ENCODE results near the gene SNRNP70. TPM values are rescaled to one million over a fixed set of nuclear protein-coding genes. Genes with fewer than 3 reads are reported as not detected.
A peak's percentile ranks its signal among the peaks of the same experiment; 100 is the strongest.

The SNRNP70 gene
- total RNA-seq, 1 experiment from 2014 or later, result 253 TPM

DNA sequence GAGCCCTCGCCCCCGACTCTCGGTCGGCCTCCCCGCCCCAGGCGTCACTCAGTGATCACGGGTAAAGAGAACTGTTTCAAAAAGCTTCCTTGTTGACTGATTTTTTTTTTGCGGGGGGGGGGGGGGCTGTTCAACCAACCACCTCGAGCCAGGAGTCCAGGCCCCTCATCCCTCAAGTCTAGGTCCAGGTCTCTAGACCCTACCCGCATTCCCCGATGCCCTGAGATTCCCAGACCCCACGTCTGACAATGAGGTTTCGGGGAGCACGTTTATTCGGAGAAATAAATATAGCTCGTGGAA, 65.6 kb downstream of the SNRNP70 start:
- peaks cover 15% of the 10 kb centered on the region for H3K4me1 ChIP-seq
- H3K36me3 ChIP-seq, result no peaks in the 10 kb centered on the region
- H3K9me3 ChIP-seq (replicated peaks), result no peaks in the 10 kb centered on the region
- no peak for DNase-seq
- peak overlapping the region; percentile 76 for H3K4me3 ChIP-seq
- no peaks in the 10 kb centered on the region for H3K27me3 ChIP-seq
- peak overlapping the region; percentile 74 for H3K27ac ChIP-seq

DNA sequence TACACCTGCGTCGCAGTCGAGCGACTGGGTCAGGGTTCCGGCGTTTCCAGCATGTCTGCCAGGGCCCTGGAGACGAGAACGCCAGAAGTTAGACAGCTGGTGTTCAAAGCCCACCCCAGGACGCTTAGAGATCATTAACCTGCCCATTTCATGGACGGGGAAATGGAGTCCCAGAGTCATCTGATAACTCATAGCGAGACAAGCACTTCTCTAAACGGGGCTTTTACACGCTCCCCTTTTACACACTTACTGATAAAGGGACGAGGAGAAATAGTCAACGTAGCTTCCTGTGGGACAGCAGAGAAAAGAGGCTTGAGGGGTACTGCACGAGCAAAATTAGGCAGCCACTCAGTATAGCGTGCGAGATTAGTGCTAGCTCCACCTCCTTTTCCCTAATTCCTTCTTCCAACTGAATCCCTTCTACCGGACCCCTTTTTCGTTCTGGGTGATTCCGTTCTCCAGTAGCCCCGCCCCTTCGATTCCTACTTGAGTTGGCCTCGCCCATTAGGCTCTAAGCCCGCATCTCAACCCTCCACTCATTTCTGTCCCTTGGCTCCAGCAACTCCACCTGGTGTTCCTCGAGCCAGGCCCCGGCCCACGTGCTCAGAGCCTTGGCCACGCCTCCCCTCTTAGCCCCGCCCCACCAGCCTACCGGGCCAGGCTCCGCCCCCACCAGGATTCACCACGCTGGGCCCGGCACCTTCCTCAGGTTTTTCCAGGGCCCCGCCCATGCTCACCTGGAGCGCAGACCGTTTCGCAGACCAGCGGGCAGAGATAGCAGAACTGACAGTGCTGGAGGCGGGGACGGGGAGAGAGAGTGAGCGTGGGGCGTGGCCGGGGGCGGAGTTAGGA, 66.2 kb downstream of the SNRNP70 start:
- peaks cover 18% of the 10 kb centered on the region for H3K4me1 ChIP-seq
- H3K9me3 ChIP-seq (replicated peaks), result no peaks in the 10 kb centered on the region
- DNase-seq, result peak; percentile 40 to 48
- H3K27me3 ChIP-seq, result no peaks in the 10 kb centered on the region
- peak overlapping the region; percentile 76; the same call in 1 of the 2 replicates for H3K4me3 ChIP-seq
- no peaks in the 10 kb centered on the region for H3K36me3 ChIP-seq
- H3K27ac ChIP-seq, result no peak overlapping the region

DNA sequence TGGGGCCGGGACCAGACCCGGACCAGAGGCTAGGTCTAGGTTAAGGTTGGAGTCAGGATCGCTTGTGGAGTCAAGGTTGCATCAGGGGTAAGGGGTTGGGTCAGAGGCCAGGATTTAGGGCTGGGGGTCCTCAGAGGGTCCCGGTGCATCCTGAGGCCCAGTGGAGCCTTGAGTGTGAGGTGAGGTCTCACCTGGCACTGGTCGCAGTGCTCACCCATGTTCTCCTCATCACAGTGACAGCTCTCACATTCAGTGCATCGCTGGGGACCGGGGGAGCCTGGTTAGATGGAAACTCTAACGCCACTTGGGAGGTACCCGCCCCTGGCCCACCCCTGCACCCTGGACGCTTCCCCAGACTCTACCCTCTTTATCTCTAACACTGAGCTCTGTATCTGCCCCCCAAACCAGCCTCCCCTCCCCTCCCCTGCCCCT, 66.9 kb downstream of the SNRNP70 start:
- H3K27me3 ChIP-seq, result no peaks in the 10 kb centered on the region
- H3K9me3 ChIP-seq (replicated peaks), result no peaks in the 10 kb centered on the region
- no peak overlapping the region for H3K27ac ChIP-seq
- H3K36me3 ChIP-seq, result no peaks in the 10 kb centered on the region
- no peak overlapping the region for H3K4me3 ChIP-seq
- H3K4me1 ChIP-seq, result peaks cover 18% of the 10 kb centered on the region
- no peak for DNase-seq

DNA sequence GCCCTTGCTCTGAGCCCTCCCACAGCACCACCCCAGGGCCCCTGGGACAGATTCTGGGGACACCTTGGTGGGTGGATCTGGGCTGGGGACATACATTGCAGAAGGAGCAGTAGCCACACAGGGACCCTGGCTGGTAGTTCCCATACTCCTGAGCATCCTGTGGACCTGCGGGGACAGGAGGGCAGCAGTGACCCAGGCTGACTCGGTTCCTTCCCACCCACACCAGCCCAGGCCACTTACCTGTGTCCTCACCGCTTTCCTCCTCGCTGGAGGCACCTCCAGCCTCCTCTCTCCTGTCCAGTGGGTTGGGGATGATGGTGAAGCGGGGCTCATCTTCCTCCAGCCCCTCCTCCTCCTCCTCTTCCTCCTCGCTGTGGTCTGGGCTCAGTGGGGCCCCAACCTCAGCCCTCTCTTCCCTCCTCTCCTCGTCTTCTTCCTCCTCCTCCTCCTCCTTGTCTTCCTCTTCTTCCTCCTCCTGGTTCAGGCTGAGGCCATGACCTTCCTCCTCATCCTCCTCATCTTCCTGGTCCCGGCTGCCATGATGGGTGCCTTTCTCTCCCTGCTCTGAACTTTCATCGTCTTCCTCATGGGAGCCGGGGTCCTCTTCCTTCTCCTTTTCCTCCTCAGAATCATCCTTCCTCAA, 68.0 kb downstream of the SNRNP70 start:
- Histone ChIP-seq H3K4me1 (peaks cover 22% of the 10 kb centered on the region), H3K9me3 (replicated peaks) (no peaks in the 10 kb centered on the region), H3K36me3 (no peaks in the 10 kb centered on the region), H3K4me3 (no peak overlapping the region), H3K27me3 (no peaks in the 10 kb centered on the region), H3K27ac (no peak overlapping the region)
- DNase-seq, result no peak

DNA sequence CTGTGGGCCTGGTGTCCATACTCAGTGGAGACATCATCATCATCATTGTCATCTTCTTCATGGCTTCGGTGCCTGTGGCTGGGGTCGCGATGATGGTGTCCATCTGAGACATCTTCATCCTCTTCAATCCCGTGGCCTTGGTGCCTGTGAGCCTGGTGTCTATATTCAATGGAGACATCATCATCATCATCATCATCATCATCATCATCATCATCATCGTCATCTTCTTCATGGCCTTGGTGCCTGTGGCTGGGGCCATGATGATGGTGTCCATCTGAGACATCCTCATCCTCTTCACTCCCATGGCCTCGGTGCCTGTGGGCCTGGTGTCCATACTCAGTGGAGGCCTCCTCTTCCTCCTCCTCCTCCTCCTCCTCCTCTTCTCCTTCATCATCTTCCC, 69.0 kb downstream of the SNRNP70 start:
- Histone ChIP-seq H3K27ac (no peak overlapping the region), H3K36me3 (no peaks in the 10 kb centered on the region), H3K4me1 (peaks cover 17% of the 10 kb centered on the region), H3K9me3 (replicated peaks) (no peaks in the 10 kb centered on the region), H3K27me3 (no peaks in the 10 kb centered on the region), H3K4me3 (no peak overlapping the region)
- no peak for DNase-seq

DNA sequence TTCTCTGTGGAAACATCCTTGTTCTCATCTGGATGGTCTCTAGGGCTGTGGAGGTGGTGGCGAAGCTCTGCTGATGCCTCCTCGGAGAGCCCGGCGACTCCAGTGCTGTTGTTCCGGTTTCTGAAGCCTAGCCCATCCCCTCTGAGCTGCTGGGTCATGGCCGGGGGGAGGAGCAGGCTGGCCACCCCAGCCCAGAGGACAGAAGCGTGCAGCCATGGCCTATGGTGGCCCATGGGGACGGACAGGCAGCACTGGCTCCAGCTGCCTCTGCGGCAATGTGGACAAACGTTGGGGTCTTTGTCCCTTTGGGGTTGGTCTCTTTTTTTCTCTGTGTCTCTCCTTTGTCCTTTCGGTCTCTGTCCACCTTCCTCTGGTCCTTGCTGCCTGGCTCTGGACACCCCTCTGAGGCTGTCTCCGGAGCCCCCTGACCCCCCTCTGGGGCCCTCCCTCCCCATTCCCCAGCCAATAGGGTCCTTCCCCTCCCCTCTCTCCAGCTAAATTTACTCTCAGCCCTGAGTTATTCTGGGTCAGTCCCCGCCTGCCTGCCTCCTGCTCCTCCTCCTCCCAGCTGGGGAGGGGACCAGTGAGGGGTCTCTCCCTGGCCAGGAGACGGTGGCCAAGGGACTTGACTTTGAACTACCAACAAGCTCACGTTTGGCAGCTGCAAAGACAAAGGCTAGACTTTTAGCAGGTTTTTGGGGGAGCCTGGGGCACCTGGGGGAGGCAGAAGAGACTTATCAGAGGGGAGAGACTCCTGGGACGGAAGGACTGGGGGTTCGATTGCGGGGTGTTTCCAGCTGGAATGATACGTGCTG, 70.0 kb downstream of the SNRNP70 start, which contains the start of gene HRC:
TSS of gene HRC (minus strand) at position 392 of the 815 bp plus-strand sequence. CDS start at position 233, 159 bp downstream.
- DNase-seq, result peak; percentile 21 to 40
- H3K36me3 ChIP-seq, result no peaks in the 10 kb centered on the region
- H3K9me3 ChIP-seq (replicated peaks), result no peaks in the 10 kb centered on the region
- H3K4me3 ChIP-seq, result no peak within 1 kb of the TSS
- peak within 1 kb of the TSS; percentile 61 for H3K27ac ChIP-seq
- H3K27me3 ChIP-seq, result no peaks in the 10 kb centered on the region
- peaks cover 17% of the 10 kb centered on the region for H3K4me1 ChIP-seq

DNA sequence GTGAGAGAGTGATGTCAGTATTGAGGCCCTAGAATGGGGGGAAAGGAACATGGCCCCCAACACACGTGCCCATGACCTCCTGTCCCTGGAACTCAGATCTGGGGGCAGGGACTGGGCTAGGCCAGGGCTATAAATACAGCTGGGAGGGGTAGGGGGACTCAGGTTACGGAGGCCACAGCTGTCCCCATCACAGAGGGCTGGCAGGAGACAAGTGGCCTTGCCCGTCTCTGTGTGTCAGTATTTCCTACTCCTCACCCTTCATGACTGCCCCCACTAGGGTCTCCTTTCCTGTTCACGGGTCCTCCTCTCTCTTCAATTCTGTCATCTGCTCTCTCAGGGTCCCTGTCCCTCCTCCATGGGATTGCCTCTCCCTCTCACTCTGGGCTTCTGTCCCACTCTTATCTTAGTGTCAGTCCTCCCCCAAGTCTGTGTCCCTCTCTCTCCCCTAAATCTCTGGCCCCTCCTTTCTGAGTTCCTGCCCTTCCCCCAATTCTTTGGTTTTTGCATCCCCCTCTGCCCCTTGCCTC, 70.6 kb downstream of the SNRNP70 start:
- Histone ChIP-seq H3K4me1 (peaks cover 17% of the 10 kb centered on the region), H3K27me3 (no peaks in the 10 kb centered on the region), H3K9me3 (replicated peaks) (no peaks in the 10 kb centered on the region), H3K27ac (peak overlapping the region; percentile 61), H3K4me3 (no peak overlapping the region), H3K36me3 (no peaks in the 10 kb centered on the region)
- DNase-seq, result peak; percentile 88 to 89

DNA sequence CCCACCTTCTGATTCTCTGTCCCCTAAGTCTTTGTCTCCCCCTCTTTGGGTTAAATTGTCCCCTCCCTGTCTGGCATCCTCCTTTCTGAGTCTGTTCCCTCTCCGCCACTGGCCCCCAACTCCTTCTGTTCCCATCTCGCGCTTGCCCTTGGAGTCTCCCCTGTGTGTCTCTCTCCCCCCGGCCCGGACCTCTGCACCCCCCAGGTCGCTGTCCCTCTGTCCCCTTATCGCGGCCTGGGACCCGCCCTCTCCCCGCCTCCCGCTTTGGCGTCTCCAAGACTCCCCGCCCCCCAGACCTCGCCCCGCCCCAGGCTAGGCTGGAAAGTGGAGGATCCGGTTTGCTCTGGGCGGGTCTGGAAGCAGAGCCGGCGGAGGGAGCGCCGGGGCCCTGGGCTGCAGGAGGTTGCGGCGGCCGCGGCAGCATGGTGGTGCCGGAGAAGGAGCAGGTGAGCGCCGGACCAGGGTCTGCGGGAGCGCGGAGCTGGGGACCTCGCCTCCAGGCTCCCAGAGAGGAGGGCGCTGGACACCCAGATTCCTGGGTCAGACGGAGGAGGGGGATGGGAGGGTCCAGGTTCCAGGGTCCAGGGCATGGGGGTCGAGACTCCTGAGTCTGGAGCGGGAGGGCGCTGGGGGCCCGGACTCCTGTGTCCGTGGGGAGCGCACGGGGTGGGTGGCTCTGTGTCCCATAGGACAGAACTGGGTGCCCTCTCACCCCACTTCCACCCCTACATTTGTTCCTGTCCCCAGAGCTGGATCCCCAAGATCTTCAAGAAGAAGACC, 72.4 kb downstream of the SNRNP70 start, which contains the start of gene TRPM4:
TSS of gene TRPM4 (plus strand) at position 348 of the 780 bp plus-strand sequence. CDS start at position 423, 75 bp downstream.
- peak; percentile 90 to 91 for DNase-seq
- peaks cover 17% of the 10 kb centered on the region for H3K4me1 ChIP-seq
- H3K9me3 ChIP-seq (replicated peaks), result no peaks in the 10 kb centered on the region
- H3K27ac ChIP-seq, result no peak within 1 kb of the TSS; the same call in 1 of the 2 replicates
- H3K27me3 ChIP-seq, result no peaks in the 10 kb centered on the region
- no peaks in the 10 kb centered on the region for H3K36me3 ChIP-seq
- H3K4me3 ChIP-seq, result peak within 1 kb of the TSS; percentile 63

Other genes starting within 250 kb of the SNRNP70 start
- gene HSD17B14, start 249.0 kb upstream of the SNRNP70 start, total RNA-seq (2014; rRNA removed; shearing (Covaris generic)), result not detected in 2 replicates
- gene PLEKHA4, start 216.8 kb upstream of the SNRNP70 start, total RNA-seq (2014; rRNA removed; shearing (Covaris generic)), result 19.3 and 26.6 TPM in 2 replicates
- 11.1 and 12.5 TPM in 2 replicates for gene PPP1R15A, start 213.0 kb upstream of the SNRNP70 start, total RNA-seq (2014; rRNA removed; shearing (Covaris generic))
- not detected in 2 replicates for gene TULP2, start 186.7 kb upstream of the SNRNP70 start, total RNA-seq (2014; rRNA removed; shearing (Covaris generic))
- 91.2 and 97.1 TPM in 2 replicates for gene NUCB1, start 185.1 kb upstream of the SNRNP70 start, total RNA-seq (2014; rRNA removed; shearing (Covaris generic))
- not detected in 2 replicates for gene DHDH, start 151.8 kb upstream of the SNRNP70 start, total RNA-seq (2014; rRNA removed; shearing (Covaris generic))
- gene BAX, start 130.6 kb upstream of the SNRNP70 start, total RNA-seq (2014; rRNA removed; shearing (Covaris generic)), result 49.1 and 56.9 TPM in 2 replicates
- gene FTL, start 120.1 kb upstream of the SNRNP70 start, total RNA-seq (2014; rRNA removed; shearing (Covaris generic)), result 1,133 and 1,259 TPM in 2 replicates
- gene GYS1, start 92.1 kb upstream of the SNRNP70 start, total RNA-seq (2014; rRNA removed; shearing (Covaris generic)), result 38.9 and 42.8 TPM in 2 replicates
- gene RUVBL2, start 91.6 kb upstream of the SNRNP70 start, total RNA-seq (2014; rRNA removed; shearing (Covaris generic)), result 139 and 152 TPM in 2 replicates
- gene LHB, start 68.4 kb upstream of the SNRNP70 start, total RNA-seq (2014; rRNA removed; shearing (Covaris generic)), result not detected in 2 replicates
- not detected in 2 replicates for gene CGB3, start 61.1 kb upstream of the SNRNP70 start, total RNA-seq (2014; rRNA removed; shearing (Covaris generic))
- gene CGB2, start 53.6 kb upstream of the SNRNP70 start, total RNA-seq (2014; rRNA removed; shearing (Covaris generic)), result not detected in 2 replicates
- not detected in 2 replicates for gene CGB1, start 48.6 kb upstream of the SNRNP70 start, total RNA-seq (2014; rRNA removed; shearing (Covaris generic))
- not detected in 2 replicates for gene CGB5, start 41.6 kb upstream of the SNRNP70 start, total RNA-seq (2014; rRNA removed; shearing (Covaris generic))
- gene CGB8, start 36.3 kb upstream of the SNRNP70 start, total RNA-seq (2014; rRNA removed; shearing (Covaris generic)), result not detected in 2 replicates
- gene CGB7, start 27.7 kb upstream of the SNRNP70 start, total RNA-seq (2014; rRNA removed; shearing (Covaris generic)), result not detected in 2 replicates
- gene NTF4, start 20.6 kb upstream of the SNRNP70 start, total RNA-seq (2014; rRNA removed; shearing (Covaris generic)), result not detected in 2 replicates
- not detected in 2 replicates for gene KCNA7, start 12.8 kb upstream of the SNRNP70 start, total RNA-seq (2014; rRNA removed; shearing (Covaris generic))
- 4.1 and 5.0 TPM in 2 replicates for gene LIN7B, start 28.9 kb downstream of the SNRNP70 start, total RNA-seq (2014; rRNA removed; shearing (Covaris generic))
- gene C19orf73, start 33.7 kb downstream of the SNRNP70 start, total RNA-seq (2014; rRNA removed; shearing (Covaris generic)), result 0.99 and 1.7 TPM in 2 replicates
- gene PPFIA3, start 34.1 kb downstream of the SNRNP70 start, total RNA-seq (2014; rRNA removed; shearing (Covaris generic)), result 20.8 and 27.1 TPM in 2 replicates
- 2.1 and 3.2 TPM in 2 replicates for gene HRC, start 69.9 kb downstream of the SNRNP70 start, total RNA-seq (2014; rRNA removed; shearing (Covaris generic))
- 1.2 and 1.8 TPM in 2 replicates for gene TRPM4, start 72.3 kb downstream of the SNRNP70 start, total RNA-seq (2014; rRNA removed; shearing (Covaris generic))
- 0.33 and 0.40 TPM in 2 replicates for gene SLC6A16, start 239.7 kb downstream of the SNRNP70 start, total RNA-seq (2014; rRNA removed; shearing (Covaris generic))
- not detected in 2 replicates for gene CD37, start 250.0 kb downstream of the SNRNP70 start, total RNA-seq (2014; rRNA removed; shearing (Covaris generic))

Data from SJCRH30 (cell line).